Measurements from ENCODE around the gene PRSS27. TPM values are rescaled to one million over a fixed set of nuclear protein-coding genes. Genes with fewer than 3 reads are reported as not detected.

PRSS27 gene
- total and polyA plus RNA-seq, 2 of the 8 experiments (the other 6 are each of a cell fraction or from before 2014, with no cell fraction given), result 1.3 to 7.5 TPM

GRCh38 chr16:2663553-2664546 lies 56.2 kb downstream of the PRSS27 start:
- Histone ChIP-seq H4K91ac (replicated peaks; ENCODE audit: insufficient read length, low read length) (no peak overlapping the region), H3K4ac (replicated peaks; ENCODE audit: insufficient read length, low read depth, low read length) (no peak overlapping the region), H2BK20ac (ENCODE audit: low read length) (no peak overlapping the region), H3K27me3 (replicated peaks in 1 of 4; ENCODE audit: control insufficient read depth in 3 of 4, extremely low read depth in 1 of 4, insufficient read depth in 3 of 4, low read length in 3 of 4) (no peaks in the 10 kb centered on the region), H3K23ac (ENCODE audit: insufficient read length) (no peak overlapping the region), H3K14ac (ENCODE audit: insufficient read length) (no peak overlapping the region), H4K5ac (ENCODE audit: insufficient read length, low read depth, low read length) (no peak overlapping the region), H3K9me3 (ENCODE audit: insufficient read depth in 2 of 2, low read depth in 1 of 2, low read length in 1 of 2) (no peaks in the 10 kb centered on the region; a peak in 1 of 4 replicates), H2BK12ac (ENCODE audit: low read depth, low read length) (no peak overlapping the region), H3K79me1 (ENCODE audit: low read depth, low read length) (no peaks in the 10 kb centered on the region), H3K23me2 (ENCODE audit: low read depth, low read length) (no peaks in the 10 kb centered on the region), H3K36me3 (ENCODE audit: control insufficient read depth in 2 of 4, insufficient read depth in 4 of 4, low read length in 3 of 4) (no peaks in the 10 kb centered on the region), H2BK5ac (ENCODE audit: low read depth, low read length) (no peak overlapping the region), H3K79me2 (ENCODE audit: control insufficient read depth in 1 of 2, insufficient read depth in 2 of 2, low read length in 2 of 2) (no peaks in the 10 kb centered on the region), H3K4me3 (ENCODE audit: extremely low read depth in 1 of 4, insufficient read depth in 2 of 4, low read depth in 3 of 4, low read length in 4 of 4) (no peak overlapping the region), H4K20me1 (replicated peaks in 1 of 2; ENCODE audit: control insufficient read depth in 1 of 2, insufficient read depth in 2 of 2, low read length in 2 of 2) (no peaks in the 10 kb centered on the region), H3K27ac (ENCODE audit: low read depth, low read length) (no peak overlapping the region), H3K56ac (replicated peaks; ENCODE audit: insufficient read length, low read depth, low read length) (no peak overlapping the region), H3K18ac (ENCODE audit: extremely low read depth, low read length) (no peak overlapping the region), H4K8ac (ENCODE audit: extremely low read depth, insufficient read depth, low read length) (no peak overlapping the region), H3K9ac (replicated peaks in 1 of 4; ENCODE audit: extremely low read depth in 1 of 4, low read depth in 3 of 4, low read length in 3 of 4) (no peak overlapping the region), H3K4me1 (replicated peaks in 1 of 4; ENCODE audit: control insufficient read depth in 3 of 4, insufficient read depth in 4 of 4, low read length in 3 of 4) (no peaks in the 10 kb centered on the region), H3K4me2 (ENCODE audit: insufficient read depth in 1 of 2, low read depth in 2 of 2, low read length in 2 of 2) (no peak overlapping the region), H2BK15ac (ENCODE audit: low read length) (no peak overlapping the region), H2AK5ac (ENCODE audit: low read depth, low read length) (no peak overlapping the region), H2AFZ (ENCODE audit: low read length) (no peak overlapping the region), H2BK120ac (replicated peaks; ENCODE audit: low read depth, low read length) (no peak overlapping the region)
- DNase-seq (ENCODE audit: low read depth in 1 of 2, low spot score in 2 of 2) (no peak), FAIRE-seq (no peak)
- POLR2A ChIA-PET (ENCODE audit: partially characterized antibody), result no interaction called here
- WGBS, 2 experiments (ENCODE audit: extremely low coverage in 1 of 2, insufficient coverage in 1 of 2, insufficient read length in 1 of 2, insufficient replicate concordance in 2 of 2, low coverage in 1 of 2, low lambda C conversion rate in 2 of 2, missing lambda C conversion rate in 1 of 2), result 89% methylated on average over 23 of the region's 23 CpGs; no CpG with 5 or more reads in 1 of the 2 experiments
- CTCF ChIA-PET (ENCODE audit: partially characterized antibody), result interaction anchor here (0.6 to 1.2 kb wide), 2 partner anchors 15 to 467 kb away, joined by 3 to 6 read pairs; no protein-coding TSS in a partner anchor
- TF ChIP-seq CHD2 (IDR thresholded peaks at IDR 0.05; ENCODE audit: low read length) (no peak), ASH2L (IDR thresholded peaks at IDR 0.05; ENCODE audit: low read length) (no peak), CHD1 (IDR thresholded peaks at IDR 0.05; ENCODE audit: low read depth, low read length) (no peak), MAFK (IDR thresholded peaks at IDR 0.05; ENCODE audit: low read depth, low read length) (no peak), SUZ12 (IDR thresholded peaks at IDR 0.05; ENCODE audit: low read length) (no peak), CREB1 (IDR thresholded peaks at IDR 0.05) (no peak), SP4 (IDR thresholded peaks at IDR 0.05; ENCODE audit: low read length) (no peak), TAF1 (IDR thresholded peaks at IDR 0.05; ENCODE audit: low read depth, low read length) (no peak), KDM1A (IDR thresholded peaks at IDR 0.05; ENCODE audit: borderline replicate concordance, low read length) (no peak), RXRA (IDR thresholded peaks at IDR 0.05; ENCODE audit: insufficient read depth, low read depth, low read length) (no peak), HDAC6 (IDR thresholded peaks at IDR 0.05; ENCODE audit: low read depth, low read length) (no peak), MAX (IDR thresholded peaks at IDR 0.05) (no peak), ZNF274 (IDR thresholded peaks at IDR 0.05; ENCODE audit: borderline replicate concordance, extremely low read depth, low read length) (no peak)
